Left renal cortex interstitium (tissue), 4 donors: ENCODE measurements around the gene PDCL2. TPM values are rescaled to one million over a fixed set of nuclear protein-coding genes. Genes with fewer than 3 reads are reported as not detected.

ENCODE experiments used
- DNase-seq, 4 donors: peaks; one replicate each; pipeline ENCODE4 v3.0.0-alpha.2; 2013; ENCODE audit warnings: low read depth in 4 of 4, low spot score in 2 of 4, missing footprints in 1 of 4
- polyA plus RNA-seq, 4 donors: library from polyadenylated mRNA; unstranded; fragments of 120-200 nt; gene quantifications; one replicate each; pipeline ENCODE4 v1.2.1, GENCODE V29; 2013; ENCODE audit not compliant: insufficient read length in 4 of 4

PDCL2 gene
- polyA plus RNA-seq, 4 donors = 0.17 to 0.19 TPM; not detected in 2

DNA sequence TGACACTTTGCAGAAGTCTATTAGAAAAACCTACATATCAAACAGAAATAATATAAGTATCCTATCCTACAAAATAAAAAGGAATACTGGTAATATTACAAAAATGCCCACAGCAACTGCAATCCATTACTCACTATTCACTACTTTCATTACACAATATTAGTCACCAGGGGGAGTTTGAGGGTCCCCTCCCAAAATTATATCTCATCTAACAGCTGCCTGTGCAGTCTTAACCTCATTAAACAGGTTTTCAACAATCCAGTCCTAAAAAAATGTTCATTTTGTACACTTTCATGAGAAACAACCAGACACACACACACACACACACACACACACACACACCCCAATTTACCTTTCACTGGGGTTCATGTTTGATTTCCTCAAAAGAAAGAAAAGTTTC lies 48.2 kb downstream of the PDCL2 start:
- DNase-seq = no peak

- DNase-seq = no peak
Observed at GRCh38 chr4:55540271-55540670, 51.8 kb downstream of the PDCL2 start.

DNA sequence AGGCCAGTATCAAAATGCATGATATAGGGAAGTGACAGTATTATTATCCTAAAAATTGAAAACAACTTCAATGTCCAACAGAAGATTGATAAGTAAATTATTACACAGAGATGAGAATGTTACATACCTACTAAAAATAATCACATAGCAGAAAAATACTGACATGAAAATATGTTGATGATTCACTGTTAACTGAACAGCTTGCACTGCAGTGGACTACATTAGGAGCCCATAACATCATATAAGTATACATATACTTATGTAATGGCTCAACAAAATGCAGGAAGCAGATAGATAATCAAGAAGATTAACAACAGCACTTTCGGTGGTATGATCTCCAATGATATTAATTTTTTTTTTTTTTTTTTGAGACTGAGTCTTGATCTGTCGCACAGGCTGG lies 52.4 kb downstream of the PDCL2 start:
- DNase-seq = no peak

DNA sequence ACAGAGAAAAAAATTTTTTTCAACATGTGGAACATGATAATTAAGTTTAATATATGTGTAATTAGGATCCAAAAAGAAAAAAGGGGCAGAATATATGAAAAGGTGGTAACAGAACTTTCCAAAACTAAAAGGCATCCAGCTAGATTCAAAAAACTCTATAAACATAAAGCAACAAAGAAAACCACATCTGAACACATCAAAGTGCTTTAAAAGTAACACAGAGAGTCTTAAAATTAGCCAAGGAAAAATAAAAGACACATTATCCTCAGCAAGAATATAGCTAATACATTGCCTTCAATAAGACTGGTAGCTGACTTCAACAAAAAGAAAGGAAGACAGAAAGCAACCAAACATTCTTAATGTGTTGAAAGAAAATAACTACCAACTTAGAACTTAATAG lies 53.5 kb downstream of the PDCL2 start:
- no peak for DNase-seq

GRCh38 chr4:55534306-55534705 lies 57.7 kb downstream of the PDCL2 start:
- no peak for DNase-seq

GRCh38 chr4:55530691-55531090 lies 61.4 kb downstream of the PDCL2 start:
- DNase-seq = no peak

DNA sequence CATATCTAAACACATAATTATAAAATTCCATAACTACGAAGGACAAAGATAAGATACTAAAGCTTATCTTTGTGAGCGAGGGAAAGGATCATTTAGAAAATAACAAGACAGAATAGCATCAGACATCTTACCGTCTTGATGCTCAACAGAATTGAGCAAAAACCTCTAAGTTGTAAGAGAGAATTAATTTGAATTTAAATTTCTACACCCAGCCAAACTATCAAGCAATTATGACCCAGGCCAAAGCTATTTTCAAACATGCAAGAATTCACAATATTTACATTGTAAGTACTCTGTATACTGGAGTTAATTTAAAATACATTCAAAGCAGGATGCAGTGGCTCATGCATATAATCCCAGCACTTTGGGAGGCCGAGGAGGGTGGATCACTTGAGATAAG lies 61.9 kb downstream of the PDCL2 start:
- no peak for DNase-seq

DNA sequence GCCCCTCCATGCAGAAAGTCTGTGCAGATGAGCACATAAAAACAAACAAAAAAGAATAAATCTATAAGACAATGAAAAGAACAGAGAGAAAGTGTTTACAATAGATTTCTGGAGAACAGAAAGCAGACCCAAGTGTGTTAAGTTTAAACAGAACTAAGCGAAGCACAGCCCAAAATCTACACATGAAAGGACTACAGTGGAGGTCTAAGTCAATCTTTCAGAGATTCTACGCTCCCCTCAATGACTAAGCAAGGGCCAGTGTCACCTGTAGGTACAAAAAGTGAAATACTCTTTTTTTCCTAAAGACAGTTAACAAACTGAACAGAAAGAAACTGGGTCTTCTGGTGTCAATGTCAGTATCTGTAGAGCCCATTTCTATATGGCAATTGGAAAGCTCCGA lies 63.6 kb downstream of the PDCL2 start:
- no peak for DNase-seq

- no peak for DNase-seq
Observed at GRCh38 chr4:55524844-55525571, 67.0 kb downstream of the PDCL2 start.

DNA sequence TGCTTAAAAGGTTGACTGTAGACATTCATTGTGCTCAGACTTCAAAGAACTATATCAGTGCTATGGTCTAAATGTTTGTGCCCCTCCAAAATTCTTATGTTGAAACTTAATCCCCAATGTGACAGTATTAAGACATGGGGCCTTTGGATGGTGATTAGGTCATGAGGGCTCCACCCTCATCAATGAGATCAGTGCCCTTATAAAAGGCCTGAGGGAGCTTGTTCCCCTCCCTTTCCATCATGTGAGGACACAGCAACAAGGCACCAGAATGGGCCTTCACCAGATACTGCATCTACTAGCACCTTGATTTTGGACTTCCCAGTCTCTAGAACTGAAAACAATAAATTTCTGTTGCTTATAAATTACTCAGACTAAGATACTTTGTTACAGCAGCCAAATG lies 73.6 kb downstream of the PDCL2 start:
- no peak for DNase-seq

- no peak for DNase-seq
Observed at GRCh38 chr4:55517526-55518229, 74.4 kb downstream of the PDCL2 start.

GRCh38 chr4:55512922-55513571 lies 79.0 kb downstream of the PDCL2 start:
- DNase-seq = no peak

GRCh38 chr4:55512077-55512476 lies 80.0 kb downstream of the PDCL2 start:
- DNase-seq = no peak

DNA sequence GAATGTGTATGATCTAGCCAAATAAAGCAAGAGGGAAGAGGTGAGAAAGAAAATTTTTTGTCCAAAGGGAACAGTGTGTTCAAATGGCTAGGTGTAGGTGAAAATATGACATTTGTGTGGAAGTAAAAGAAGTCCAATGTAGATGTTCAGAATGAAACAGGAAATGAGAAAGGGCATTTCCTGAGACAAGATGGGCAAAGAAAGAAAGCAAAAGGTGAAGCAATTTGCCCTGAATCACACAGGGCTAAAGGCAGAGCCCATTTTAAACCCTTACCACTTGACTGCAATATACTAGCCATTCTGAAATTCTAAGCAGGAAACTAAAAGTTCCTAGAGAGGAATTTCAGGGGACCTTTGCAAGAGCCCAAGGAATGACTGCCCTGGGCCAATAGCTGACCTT lies 81.4 kb downstream of the PDCL2 start:
- no peak for DNase-seq

DNA sequence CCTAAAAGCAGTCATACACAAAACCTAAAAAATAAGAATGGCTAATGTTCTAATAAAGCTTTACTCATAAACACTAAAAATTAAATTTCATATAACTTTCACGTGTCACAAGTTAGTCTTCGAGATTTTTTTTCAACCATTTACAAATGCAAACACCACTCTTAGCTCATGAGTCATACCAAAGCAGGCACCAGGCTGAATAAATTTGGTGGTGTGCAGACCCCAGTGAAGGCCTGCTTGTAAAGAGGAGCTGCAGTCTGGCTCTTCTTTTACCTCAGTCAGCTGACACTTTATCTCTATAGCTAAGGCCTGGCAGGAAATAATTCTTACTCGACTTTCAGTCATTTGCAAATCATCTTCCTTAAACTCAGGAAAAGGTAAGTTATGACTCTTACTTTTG lies 82.8 kb downstream of the PDCL2 start:
- DNase-seq = no peak

DNA sequence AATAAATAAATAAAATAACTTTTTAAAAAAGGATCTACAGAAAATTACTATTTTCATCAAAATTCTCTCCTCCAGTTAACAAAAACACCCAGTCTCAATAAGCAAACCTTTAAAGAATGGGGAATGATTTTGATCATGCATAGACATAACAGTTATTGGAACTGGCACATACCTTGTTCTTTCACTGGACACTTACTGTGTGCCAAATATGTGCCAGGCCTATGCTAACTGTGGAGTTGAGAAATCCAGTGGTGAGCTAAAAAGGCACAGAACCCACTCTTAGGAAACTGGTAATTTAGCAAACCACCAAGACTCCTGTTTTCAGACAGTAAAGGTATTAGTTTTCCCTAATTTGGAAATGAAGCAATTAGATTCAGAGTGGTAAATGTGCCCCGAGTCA lies 84.4 kb downstream of the PDCL2 start:
- DNase-seq = no peak

Other genes starting within 250 kb of the PDCL2 start
- 10 to 100 TPM; 17.0 to 22.6 (median 19.4) TPM for gene SRD5A3, start 246.0 kb downstream of the PDCL2 start, polyA plus RNA-seq
- gene TMEM165, start 196.3 kb downstream of the PDCL2 start, polyA plus RNA-seq = 100 to 1,000 TPM in 1 of 4 donors, 10 to 100 TPM in 3; 73.8 to 114 (median 85.7) TPM
- 10 to 100 TPM; 17.0 to 24.9 (median 20.7) TPM for gene CLOCK, start 45.3 kb downstream of the PDCL2 start, polyA plus RNA-seq
- gene NMU, start 44.1 kb upstream of the PDCL2 start, polyA plus RNA-seq = 10 to 100 TPM in 2 of 4 donors, 1 to 10 TPM in 2; 9.6 to 15.9 (median 10.6) TPM
- not detected for gene EXOC1L, start 227.5 kb upstream of the PDCL2 start, polyA plus RNA-seq